Measurements from ENCODE around the gene SNCAIP.

SNCAIP gene

DNA sequence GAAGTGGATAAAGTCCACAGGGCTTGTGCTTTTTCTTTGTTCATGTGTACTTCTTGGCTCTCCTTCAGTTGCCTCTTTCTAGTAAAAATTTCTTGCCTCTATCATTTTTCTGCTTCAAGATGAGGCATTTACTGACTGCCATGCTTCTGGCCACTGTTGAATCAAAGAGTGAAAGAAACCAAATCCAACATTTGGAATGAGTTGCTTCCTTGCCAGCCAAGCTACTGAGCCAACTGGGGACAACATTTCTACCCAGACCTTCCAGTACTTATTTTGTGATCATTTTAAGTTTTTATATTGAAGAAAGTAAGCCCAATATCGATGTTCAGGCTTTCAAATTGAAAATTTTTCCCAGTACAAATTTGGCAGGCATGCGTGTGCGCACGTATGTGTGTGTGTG, 73.2 kb downstream of the SNCAIP start:
- Mint-ChIP-seq H3K27ac (no peak overlapping the region), H3K27me3 (ENCODE audit: low read depth) (no peaks in the 10 kb centered on the region), H3K9me3 (no peaks in the 10 kb centered on the region), H3K4me1 (ENCODE audit: low read depth) (no peaks in the 10 kb centered on the region), H3K36me3 (ENCODE audit: low read depth) (no peaks in the 10 kb centered on the region), H3K4me3 (no peak overlapping the region)
- DNase-seq (ENCODE audit: low spot score) = no peak

DNA sequence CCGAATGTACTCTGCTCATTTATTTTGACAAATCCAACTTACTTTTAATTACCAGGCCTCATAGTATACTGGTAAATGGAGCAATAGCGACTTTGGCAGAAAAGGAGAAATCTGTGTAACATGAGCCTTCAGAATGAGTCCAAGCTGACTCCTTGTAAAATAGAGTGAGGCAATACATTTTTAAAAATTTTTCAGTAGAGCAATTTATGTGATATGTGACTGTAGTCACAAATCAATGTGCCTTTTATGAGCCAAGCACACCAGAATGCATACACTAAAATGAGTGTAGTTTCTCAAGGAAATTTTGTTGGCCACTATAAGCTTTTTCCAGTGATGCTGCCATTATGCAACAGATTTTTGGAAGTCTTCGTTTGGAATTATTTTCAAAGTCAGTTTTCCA, 73.8 kb downstream of the SNCAIP start:
- H3K27me3 Mint-ChIP-seq (ENCODE audit: low read depth) = no peaks in the 10 kb centered on the region
- DNase-seq (ENCODE audit: low spot score) = no peak
- no peak overlapping the region for H3K27ac Mint-ChIP-seq
- no peaks in the 10 kb centered on the region for H3K9me3 Mint-ChIP-seq
- H3K4me3 Mint-ChIP-seq = no peak overlapping the region
- no peaks in the 10 kb centered on the region for H3K36me3 Mint-ChIP-seq (ENCODE audit: low read depth)
- H3K4me1 Mint-ChIP-seq (ENCODE audit: low read depth) = no peaks in the 10 kb centered on the region

GRCh38 chr5:122390154-122390553, 78.1 kb downstream of the SNCAIP start:
- Mint-ChIP-seq H3K4me1 (ENCODE audit: low read depth) (no peaks in the 10 kb centered on the region), H3K36me3 (ENCODE audit: low read depth) (no peaks in the 10 kb centered on the region), H3K27me3 (ENCODE audit: low read depth) (no peaks in the 10 kb centered on the region), H3K9me3 (no peaks in the 10 kb centered on the region), H3K4me3 (no peak overlapping the region), H3K27ac (no peak overlapping the region)
- DNase-seq (ENCODE audit: low spot score) = no peak

DNA sequence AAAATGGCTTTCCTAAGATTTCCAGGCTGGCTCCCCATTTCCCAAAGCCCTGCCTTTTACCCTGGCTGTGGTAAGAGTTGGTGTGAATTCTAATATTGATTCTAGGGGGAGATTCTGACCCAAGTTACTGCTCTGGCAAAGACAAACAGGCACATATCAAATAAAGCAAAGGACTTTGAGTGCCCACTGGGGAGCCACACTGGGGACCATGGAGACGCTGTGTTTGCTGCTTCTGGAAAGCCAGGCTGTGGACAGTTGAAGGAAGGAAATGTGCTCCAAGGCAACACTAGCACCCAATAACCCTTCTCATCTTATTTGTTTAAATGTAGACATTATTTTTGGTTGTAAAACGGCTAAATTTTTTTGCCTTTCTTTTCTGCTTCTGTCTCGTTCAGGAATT, 78.7 kb downstream of the SNCAIP start:
- no peak overlapping the region for H3K4me3 Mint-ChIP-seq
- H3K27me3 Mint-ChIP-seq (ENCODE audit: low read depth) = no peaks in the 10 kb centered on the region
- no peak for DNase-seq (ENCODE audit: low spot score)
- H3K36me3 Mint-ChIP-seq (ENCODE audit: low read depth) = no peaks in the 10 kb centered on the region
- H3K27ac Mint-ChIP-seq = no peak overlapping the region
- no peaks in the 10 kb centered on the region for H3K4me1 Mint-ChIP-seq (ENCODE audit: low read depth)
- no peaks in the 10 kb centered on the region for H3K9me3 Mint-ChIP-seq

- H3K4me1 Mint-ChIP-seq (ENCODE audit: low read depth) = no peaks in the 10 kb centered on the region
- H3K9me3 Mint-ChIP-seq = no peaks in the 10 kb centered on the region
- no peak overlapping the region for H3K27ac Mint-ChIP-seq
- no peak for DNase-seq (ENCODE audit: low spot score)
- no peaks in the 10 kb centered on the region for H3K27me3 Mint-ChIP-seq (ENCODE audit: low read depth)
- no peak overlapping the region for H3K4me3 Mint-ChIP-seq
- H3K36me3 Mint-ChIP-seq (ENCODE audit: low read depth) = no peaks in the 10 kb centered on the region
Measured at GRCh38 chr5:122391621-122392020, 79.6 kb downstream of the SNCAIP start.

GRCh38 chr5:122392224-122392623, 80.2 kb downstream of the SNCAIP start:
- no peak overlapping the region for H3K27ac Mint-ChIP-seq
- no peaks in the 10 kb centered on the region for H3K36me3 Mint-ChIP-seq (ENCODE audit: low read depth)
- no peaks in the 10 kb centered on the region for H3K4me1 Mint-ChIP-seq (ENCODE audit: low read depth)
- H3K9me3 Mint-ChIP-seq = no peaks in the 10 kb centered on the region
- no peaks in the 10 kb centered on the region for H3K27me3 Mint-ChIP-seq (ENCODE audit: low read depth)
- no peak overlapping the region for H3K4me3 Mint-ChIP-seq
- DNase-seq (ENCODE audit: low spot score) = no peak

- no peaks in the 10 kb centered on the region for H3K9me3 Mint-ChIP-seq
- DNase-seq (ENCODE audit: low spot score) = no peak
- no peak overlapping the region for H3K27ac Mint-ChIP-seq
- H3K4me1 Mint-ChIP-seq (ENCODE audit: low read depth) = no peaks in the 10 kb centered on the region
- no peak overlapping the region for H3K4me3 Mint-ChIP-seq
- H3K27me3 Mint-ChIP-seq (ENCODE audit: low read depth) = no peaks in the 10 kb centered on the region
- no peaks in the 10 kb centered on the region for H3K36me3 Mint-ChIP-seq (ENCODE audit: low read depth)
Measured at GRCh38 chr5:122392824-122393223, 80.8 kb downstream of the SNCAIP start.

GRCh38 chr5:122394284-122394930, 82.4 kb downstream of the SNCAIP start:
- Mint-ChIP-seq H3K4me1 (ENCODE audit: low read depth) (no peaks in the 10 kb centered on the region), H3K9me3 (no peaks in the 10 kb centered on the region), H3K36me3 (ENCODE audit: low read depth) (no peaks in the 10 kb centered on the region), H3K27ac (no peak overlapping the region), H3K27me3 (ENCODE audit: low read depth) (no peaks in the 10 kb centered on the region), H3K4me3 (no peak overlapping the region)
- DNase-seq (ENCODE audit: low spot score) = no peak

GRCh38 chr5:122398016-122398415, 86.0 kb downstream of the SNCAIP start:
- Mint-ChIP-seq H3K27ac (no peak overlapping the region), H3K4me1 (ENCODE audit: low read depth) (no peaks in the 10 kb centered on the region), H3K4me3 (no peak overlapping the region), H3K36me3 (ENCODE audit: low read depth) (no peaks in the 10 kb centered on the region), H3K27me3 (ENCODE audit: low read depth) (no peaks in the 10 kb centered on the region), H3K9me3 (no peaks in the 10 kb centered on the region)
- DNase-seq (ENCODE audit: low spot score) = no peak

GRCh38 chr5:122400341-122400740, 88.3 kb downstream of the SNCAIP start:
- Mint-ChIP-seq H3K36me3 (ENCODE audit: low read depth) (no peaks in the 10 kb centered on the region), H3K4me3 (no peak overlapping the region), H3K27me3 (ENCODE audit: low read depth) (no peaks in the 10 kb centered on the region), H3K4me1 (ENCODE audit: low read depth) (no peaks in the 10 kb centered on the region), H3K9me3 (no peaks in the 10 kb centered on the region), H3K27ac (no peak overlapping the region)
- no peak for DNase-seq (ENCODE audit: low spot score)

DNA sequence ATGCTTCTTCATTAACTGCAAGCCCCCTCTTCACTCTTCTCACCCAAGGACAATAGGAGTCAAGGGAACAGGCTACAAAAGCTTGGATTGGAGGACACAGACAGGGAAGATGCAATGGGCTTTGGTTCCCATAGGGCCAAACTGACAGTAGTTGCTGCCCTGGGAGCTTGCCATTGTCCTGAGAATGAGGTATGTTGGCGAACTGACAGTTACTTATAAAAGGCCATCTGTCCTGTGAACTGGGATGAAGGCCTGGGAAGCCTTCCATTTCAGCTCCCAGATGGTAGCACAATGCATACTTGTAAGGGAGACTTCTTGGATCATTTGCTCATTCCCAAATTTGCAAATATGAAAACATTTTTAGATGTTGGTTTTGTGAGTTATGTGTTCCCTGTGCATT, 88.9 kb downstream of the SNCAIP start:
- Mint-ChIP-seq H3K9me3 (no peaks in the 10 kb centered on the region), H3K4me3 (no peak overlapping the region), H3K27me3 (ENCODE audit: low read depth) (no peaks in the 10 kb centered on the region), H3K36me3 (ENCODE audit: low read depth) (no peaks in the 10 kb centered on the region), H3K4me1 (ENCODE audit: low read depth) (no peaks in the 10 kb centered on the region), H3K27ac (no peak overlapping the region)
- no peak for DNase-seq (ENCODE audit: low spot score)

GRCh38 chr5:122401976-122402725, 90.1 kb downstream of the SNCAIP start:
- no peak for DNase-seq (ENCODE audit: low spot score)
- Mint-ChIP-seq H3K27ac (no peak overlapping the region), H3K9me3 (no peaks in the 10 kb centered on the region), H3K27me3 (ENCODE audit: low read depth) (no peaks in the 10 kb centered on the region), H3K4me3 (no peak overlapping the region), H3K4me1 (ENCODE audit: low read depth) (no peaks in the 10 kb centered on the region), H3K36me3 (ENCODE audit: low read depth) (no peaks in the 10 kb centered on the region)

- Mint-ChIP-seq H3K36me3 (ENCODE audit: low read depth) (no peaks in the 10 kb centered on the region), H3K27me3 (ENCODE audit: low read depth) (no peaks in the 10 kb centered on the region), H3K9me3 (no peaks in the 10 kb centered on the region), H3K27ac (no peak overlapping the region), H3K4me3 (no peak overlapping the region), H3K4me1 (ENCODE audit: low read depth) (no peaks in the 10 kb centered on the region)
- DNase-seq (ENCODE audit: low spot score) = no peak
Measured at GRCh38 chr5:122402955-122403685, 91.1 kb downstream of the SNCAIP start.

GRCh38 chr5:122404018-122404417, 92.0 kb downstream of the SNCAIP start:
- Mint-ChIP-seq H3K27me3 (ENCODE audit: low read depth) (no peaks in the 10 kb centered on the region), H3K36me3 (ENCODE audit: low read depth) (no peaks in the 10 kb centered on the region), H3K4me1 (ENCODE audit: low read depth) (no peaks in the 10 kb centered on the region), H3K27ac (no peak overlapping the region), H3K4me3 (no peak overlapping the region), H3K9me3 (no peaks in the 10 kb centered on the region)
- no peak for DNase-seq (ENCODE audit: low spot score)

Measured in T-helper 2 cell treated with Interferon-gamma antibody and Interleukin-4, amounts not matched to agents 5 μg/mL and 100 μg/mL, for 36 hours (primary cell).